Endothelial cell (in vitro differentiated cells): Measurements from ENCODE around the gene ZC3H12C. TPM values are rescaled to one million over a fixed set of nuclear protein-coding genes. Genes with fewer than 3 reads are reported as not detected.

ENCODE experiments used
- DNase-seq: peaks from one replicate; pipeline ENCODE4 v3.0.0; 2021; ENCODE audit warnings: low spot score
- H3K27ac Mint-ChIP-seq: one replicate; pipeline ENCODE4 v1.8.0; 2021; ENCODE audit warnings: mixed read lengths, inconsistent platforms; ENCODE audit not compliant: unreplicated experiment
- H3K27me3 Mint-ChIP-seq: one replicate; pipeline ENCODE4 v1.8.0; 2021; ENCODE audit warnings: mild to moderate bottlenecking, moderate library complexity, mixed read lengths, inconsistent platforms; ENCODE audit not compliant: unreplicated experiment
- H3K36me3 Mint-ChIP-seq: one replicate; pipeline ENCODE4 v1.8.0; 2021; ENCODE audit warnings: mild to moderate bottlenecking, low read depth, mixed read lengths, inconsistent platforms; ENCODE audit not compliant: unreplicated experiment
- H3K4me1 Mint-ChIP-seq: one replicate; pipeline ENCODE4 v1.8.0; 2021; ENCODE audit warnings: mild to moderate bottlenecking, mixed read lengths, inconsistent platforms; ENCODE audit not compliant: unreplicated experiment
- H3K4me3 Mint-ChIP-seq: one replicate; pipeline ENCODE4 v1.8.0; 2021; ENCODE audit warnings: mild to moderate bottlenecking, mixed read lengths, inconsistent platforms; ENCODE audit not compliant: unreplicated experiment
- H3K9me3 Mint-ChIP-seq: one replicate; pipeline ENCODE4 v1.8.0; 2021; ENCODE audit warnings: mixed read lengths, inconsistent platforms; ENCODE audit not compliant: unreplicated experiment
- CTCF ChIP-seq: fragments of 200-600 bp; sonication (generic); IDR thresholded peaks from one replicate; pipeline ENCODE4 v1.5.0; 2021; ENCODE audit warnings: antibody characterized with exemption; ENCODE audit not compliant: unreplicated experiment
- total RNA-seq: library from RNA; stranded (reverse); fragmentation: NEBNext Ultra II Directional; extraction: Animal tissue kit (Norgen Biotek cat#: 25700); gene quantifications from one replicate; pipeline ENCODE4 v1.2.1, GENCODE V29; 2021; ENCODE audit not compliant: unreplicated experiment

Gene ZC3H12C
- total RNA-seq, 1 donor from 2014 or later, result 6.4 TPM

- no peak for TF ChIP-seq CTCF
- H3K9me3 Mint-ChIP-seq, result peaks cover 4% of the 10 kb centered on the region
- H3K27me3 Mint-ChIP-seq, result peaks cover 3% of the 10 kb centered on the region
- no peak for DNase-seq
- peaks cover 10% of the 10 kb centered on the region for H3K4me1 Mint-ChIP-seq
- H3K4me3 Mint-ChIP-seq, result no peak overlapping the region
- H3K36me3 Mint-ChIP-seq, result no peaks in the 10 kb centered on the region
- H3K27ac Mint-ChIP-seq, result no peak overlapping the region
Measured at GRCh38 chr11:110141812-110142211, 48.6 kb downstream of the ZC3H12C start.

DNA sequence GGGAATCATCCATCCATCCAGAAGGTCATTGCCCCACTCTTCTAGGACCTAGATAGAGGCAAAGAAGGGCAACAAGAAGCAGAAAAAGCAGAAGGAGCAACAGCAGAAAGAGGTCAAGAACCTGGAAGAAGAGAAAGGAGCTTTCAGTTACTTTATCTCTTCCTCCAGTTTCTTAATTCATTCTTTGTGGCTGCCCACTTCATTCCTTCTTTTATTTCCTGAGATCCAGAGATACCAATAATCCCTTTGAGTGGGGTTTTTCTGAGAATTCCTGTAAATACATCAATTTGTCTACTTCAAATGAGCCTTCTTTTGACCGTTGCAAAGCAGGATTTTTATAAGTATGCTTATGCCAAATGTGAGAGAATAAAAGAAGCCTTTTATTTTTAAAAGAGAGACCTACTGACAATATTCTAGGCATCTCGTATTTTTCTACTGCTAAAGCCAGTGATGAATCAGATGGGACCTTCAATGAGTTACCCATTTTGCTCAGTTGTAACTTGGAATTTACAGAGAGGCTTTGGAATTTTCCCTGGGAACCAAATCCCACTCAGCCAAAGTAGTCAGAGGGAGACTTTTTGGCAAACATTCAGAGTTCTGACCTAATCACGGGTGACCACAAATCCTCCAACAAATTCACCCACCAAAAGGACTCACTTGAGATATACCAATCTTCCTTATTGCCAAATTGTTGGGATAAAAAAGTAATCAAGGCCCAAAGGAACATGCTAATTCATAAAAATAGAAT lies 54.9 kb downstream of the ZC3H12C start:
- DNase-seq, result no peak
- H3K27ac Mint-ChIP-seq, result no peak overlapping the region
- peaks cover 3% of the 10 kb centered on the region for H3K27me3 Mint-ChIP-seq
- peaks cover 4% of the 10 kb centered on the region for H3K9me3 Mint-ChIP-seq
- no peaks in the 10 kb centered on the region for H3K36me3 Mint-ChIP-seq
- no peak for TF ChIP-seq CTCF
- H3K4me3 Mint-ChIP-seq, result no peak overlapping the region
- H3K4me1 Mint-ChIP-seq, result peaks cover 10% of the 10 kb centered on the region

- H3K27me3 Mint-ChIP-seq, result peaks cover 3% of the 10 kb centered on the region
- peaks cover 10% of the 10 kb centered on the region for H3K4me1 Mint-ChIP-seq
- no peak overlapping the region for H3K4me3 Mint-ChIP-seq
- H3K36me3 Mint-ChIP-seq, result no peaks in the 10 kb centered on the region
- DNase-seq, result no peak
- H3K27ac Mint-ChIP-seq, result no peak overlapping the region
- TF ChIP-seq CTCF, result no peak
- peaks cover 4% of the 10 kb centered on the region for H3K9me3 Mint-ChIP-seq
Measured at GRCh38 chr11:110148775-110149744, 55.9 kb downstream of the ZC3H12C start.

GRCh38 chr11:110152199-110152598 lies 59.0 kb downstream of the ZC3H12C start:
- no peaks in the 10 kb centered on the region for H3K4me1 Mint-ChIP-seq
- H3K4me3 Mint-ChIP-seq, result no peak overlapping the region
- DNase-seq, result no peak
- no peaks in the 10 kb centered on the region for H3K9me3 Mint-ChIP-seq
- no peak for TF ChIP-seq CTCF
- H3K27me3 Mint-ChIP-seq, result no peaks in the 10 kb centered on the region
- H3K36me3 Mint-ChIP-seq, result no peaks in the 10 kb centered on the region
- H3K27ac Mint-ChIP-seq, result no peak overlapping the region
